Activated T-cell treated with anti-CD3 and anti-CD28 coated beads, Interleukin-2, amount 50 U/mL, for 24 hours (primary cell): Measurements from ENCODE around the gene DYNLT1.
"Not testable (repeated sequence)": the region's sequence is repeated elsewhere in the genome, so short reads cannot be mapped to it uniquely, and the experiment has no call there.

ENCODE experiments used
- DNase-seq: peaks from one replicate; pipeline ENCODE4 v3.0.0-alpha.2; 2020
- H3K27ac Mint-ChIP-seq: 2 replicates; pipeline ENCODE4 v1.8.0; 2020; ENCODE audit warnings: mild to moderate bottlenecking, mixed read lengths
- H3K27me3 Mint-ChIP-seq: 2 replicates; pipeline ENCODE4 v1.8.0; 2020; ENCODE audit warnings: mixed read lengths
- H3K36me3 Mint-ChIP-seq: 2 replicates; pipeline ENCODE4 v1.8.0; 2020; ENCODE audit warnings: low read depth, mixed read lengths
- H3K4me1 Mint-ChIP-seq: 2 replicates; pipeline ENCODE4 v1.8.0; 2020; ENCODE audit warnings: low read depth, mixed read lengths
- H3K4me3 Mint-ChIP-seq: 2 replicates; pipeline ENCODE4 v1.8.0; 2020; ENCODE audit warnings: mild to moderate bottlenecking, moderate library complexity, mixed read lengths
- H3K9me3 Mint-ChIP-seq: 2 replicates; pipeline ENCODE4 v1.8.0; 2020; ENCODE audit warnings: mixed read lengths

Gene DYNLT1

GRCh38 chr6:158669145-158670035 is 24.8 kb upstream of the DYNLT1 start:
- no peak for DNase-seq
- Mint-ChIP-seq H3K4me3 (no peak overlapping the region), H3K27ac (peak overlapping the region; percentile 74), H3K27me3 (no peaks in the 10 kb centered on the region), H3K4me1 (peaks cover 27% of the 10 kb centered on the region), H3K36me3 (peaks cover 89% of the 10 kb centered on the region), H3K9me3 (no peaks in the 10 kb centered on the region)

GRCh38 chr6:158668707-158669103 is 24.2 kb upstream of the DYNLT1 start:
- Mint-ChIP-seq H3K36me3 (peaks cover 90% of the 10 kb centered on the region), H3K27ac (peak overlapping the region; percentile 68)
- DNase-seq: peak; percentile 12

GRCh38 chr6:158667360-158667981 is 22.9 kb upstream of the DYNLT1 start:
- peaks cover 39% of the 10 kb centered on the region for H3K4me1 Mint-ChIP-seq
- H3K27me3 Mint-ChIP-seq: no peaks in the 10 kb centered on the region
- peaks cover 93% of the 10 kb centered on the region for H3K36me3 Mint-ChIP-seq
- no peak overlapping the region for H3K4me3 Mint-ChIP-seq
- no peak for DNase-seq
- no peak overlapping the region for H3K27ac Mint-ChIP-seq
- no peaks in the 10 kb centered on the region for H3K9me3 Mint-ChIP-seq

More at GRCh38 chr6:158668707-158669103, 24.2 kb upstream of the DYNLT1 start:
- Mint-ChIP-seq H3K27me3 (no peaks in the 10 kb centered on the region), H3K4me3 (no peak overlapping the region), H3K9me3 (no peaks in the 10 kb centered on the region), H3K4me1 (peaks cover 30% of the 10 kb centered on the region)

GRCh38 chr6:158666628-158667359 is 22.3 kb upstream of the DYNLT1 start:
- H3K36me3 Mint-ChIP-seq: peaks cover 94% of the 10 kb centered on the region

GRCh38 chr6:158665332-158665731 is 20.8 kb upstream of the DYNLT1 start:
- no peak overlapping the region for H3K27ac Mint-ChIP-seq
- peaks cover 99% of the 10 kb centered on the region for H3K36me3 Mint-ChIP-seq
- DNase-seq: no peak
- no peak overlapping the region for H3K4me3 Mint-ChIP-seq
- no peaks in the 10 kb centered on the region for H3K9me3 Mint-ChIP-seq
- no peaks in the 10 kb centered on the region for H3K27me3 Mint-ChIP-seq
- H3K4me1 Mint-ChIP-seq: peaks cover 53% of the 10 kb centered on the region

More at GRCh38 chr6:158666628-158667359, 22.3 kb upstream of the DYNLT1 start:
- Mint-ChIP-seq H3K9me3 (no peaks in the 10 kb centered on the region), H3K4me3 (no peak overlapping the region), H3K27ac (peak overlapping the region; percentile 28), H3K4me1 (peaks cover 46% of the 10 kb centered on the region), H3K27me3 (no peaks in the 10 kb centered on the region)
- DNase-seq: no peak

- H3K36me3 Mint-ChIP-seq: peaks cover 99% of the 10 kb centered on the region
- no peak for DNase-seq
These were observed 19.2 kb upstream of the DYNLT1 start for GRCh38 chr6:158663625-158664165.

GRCh38 chr6:158662954-158663624 is 18.5 kb upstream of the DYNLT1 start:
- Mint-ChIP-seq H3K4me3 (peak overlapping the region; percentile 67), H3K4me1 (peaks cover 60% of the 10 kb centered on the region), H3K27me3 (no peaks in the 10 kb centered on the region), H3K36me3 (peaks cover 99% of the 10 kb centered on the region), H3K9me3 (no peaks in the 10 kb centered on the region), H3K27ac (peak overlapping the region; percentile 63)
- no peak for DNase-seq

More at GRCh38 chr6:158663625-158664165, 19.2 kb upstream of the DYNLT1 start:
- H3K9me3 Mint-ChIP-seq: no peaks in the 10 kb centered on the region
- no peaks in the 10 kb centered on the region for H3K27me3 Mint-ChIP-seq
- peak overlapping the region; percentile 67 for H3K4me3 Mint-ChIP-seq
- peak overlapping the region; percentile 63 for H3K27ac Mint-ChIP-seq
- peaks cover 60% of the 10 kb centered on the region for H3K4me1 Mint-ChIP-seq

- H3K9me3 Mint-ChIP-seq: no peaks in the 10 kb centered on the region
- H3K4me3 Mint-ChIP-seq: peak overlapping the region; percentile 67
- H3K36me3 Mint-ChIP-seq: peaks cover 95% of the 10 kb centered on the region
- peaks cover 60% of the 10 kb centered on the region for H3K4me1 Mint-ChIP-seq
- no peak overlapping the region for H3K27ac Mint-ChIP-seq
- no peak for DNase-seq
- no peaks in the 10 kb centered on the region for H3K27me3 Mint-ChIP-seq
These were observed 18.0 kb upstream of the DYNLT1 start for GRCh38 chr6:158662607-158662953.

GRCh38 chr6:158661156-158661685 is 16.7 kb upstream of the DYNLT1 start:
- H3K36me3 Mint-ChIP-seq: peaks cover 95% of the 10 kb centered on the region
- H3K4me1 Mint-ChIP-seq: peaks cover 64% of the 10 kb centered on the region
- H3K27ac Mint-ChIP-seq: no peak overlapping the region
- H3K4me3 Mint-ChIP-seq: no peak overlapping the region
- H3K27me3 Mint-ChIP-seq: no peaks in the 10 kb centered on the region
- DNase-seq: no peak
- H3K9me3 Mint-ChIP-seq: no peaks in the 10 kb centered on the region

- peak; percentile 59 for DNase-seq
- peaks cover 73% of the 10 kb centered on the region for H3K4me1 Mint-ChIP-seq
- peaks cover 95% of the 10 kb centered on the region for H3K36me3 Mint-ChIP-seq
These were observed 15.8 kb upstream of the DYNLT1 start for GRCh38 chr6:158660333-158660754.

GRCh38 chr6:158656986-158657385 is 12.4 kb upstream of the DYNLT1 start:
- peak overlapping the region; percentile 68 for H3K27ac Mint-ChIP-seq
- H3K4me1 Mint-ChIP-seq: peaks cover 82% of the 10 kb centered on the region

More at GRCh38 chr6:158660333-158660754, 15.8 kb upstream of the DYNLT1 start:
- Mint-ChIP-seq H3K27me3 (no peaks in the 10 kb centered on the region), H3K9me3 (no peaks in the 10 kb centered on the region), H3K4me3 (no peak overlapping the region), H3K27ac (peak overlapping the region; percentile 24)

GRCh38 chr6:158655569-158656450 is 11.3 kb upstream of the DYNLT1 start:
- peak overlapping the region; percentile 99 for H3K27ac Mint-ChIP-seq
- peaks cover 92% of the 10 kb centered on the region for H3K36me3 Mint-ChIP-seq
- peak overlapping the region; percentile 87 for H3K4me3 Mint-ChIP-seq
- no peaks in the 10 kb centered on the region for H3K27me3 Mint-ChIP-seq
- no peaks in the 10 kb centered on the region for H3K9me3 Mint-ChIP-seq
- peaks cover 82% of the 10 kb centered on the region for H3K4me1 Mint-ChIP-seq
- no peak for DNase-seq

More at GRCh38 chr6:158656986-158657385, 12.4 kb upstream of the DYNLT1 start:
- not testable (repeated sequence) for DNase-seq, H3K4me3 Mint-ChIP-seq, H3K9me3 Mint-ChIP-seq, H3K27me3 Mint-ChIP-seq
- peaks cover 94% of the 10 kb centered on the region for H3K36me3 Mint-ChIP-seq

- H3K4me1 Mint-ChIP-seq: peaks cover 78% of the 10 kb centered on the region
- DNase-seq: no peak
These were observed 10.5 kb upstream of the DYNLT1 start for GRCh38 chr6:158654960-158655489.

More at GRCh38 chr6:158654960-158655489, 10.5 kb upstream of the DYNLT1 start:
- Mint-ChIP-seq H3K27ac (peak overlapping the region; percentile 99), H3K36me3 (peaks cover 90% of the 10 kb centered on the region), H3K9me3 (no peaks in the 10 kb centered on the region), H3K27me3 (no peaks in the 10 kb centered on the region), H3K4me3 (peak overlapping the region; percentile 87)
